GM13976 (cell line): ENCODE measurements around the gene CHIT1.

Experiments used
- DNase-seq: peaks from one replicate; pipeline ENCODE4 v3.0.0; 2012; ENCODE audit warnings: low spot score
- in situ Hi-C: fragments of 300-500 bp; cut with MboI; formaldehyde crosslinking; loops from one replicate; pipeline ENCODE4 v1.12.0; 2022; ENCODE audit warnings: low sequenced_read_pairs, mixed read lengths, inconsistent platforms; ENCODE audit not compliant: unreplicated experiment
- TF ChIP-seq, protein P1 (sequence below): IDR thresholded peaks from 2 replicates; pipeline ENCODE4 v1.5.1; 2012; ENCODE audit warnings: borderline replicate concordance, mild to moderate bottlenecking; ENCODE audit not compliant: insufficient read depth; ENCODE audit errors: extremely low read depth, missing control alignments, control extremely low read depth

CHIT1 gene

DNA sequence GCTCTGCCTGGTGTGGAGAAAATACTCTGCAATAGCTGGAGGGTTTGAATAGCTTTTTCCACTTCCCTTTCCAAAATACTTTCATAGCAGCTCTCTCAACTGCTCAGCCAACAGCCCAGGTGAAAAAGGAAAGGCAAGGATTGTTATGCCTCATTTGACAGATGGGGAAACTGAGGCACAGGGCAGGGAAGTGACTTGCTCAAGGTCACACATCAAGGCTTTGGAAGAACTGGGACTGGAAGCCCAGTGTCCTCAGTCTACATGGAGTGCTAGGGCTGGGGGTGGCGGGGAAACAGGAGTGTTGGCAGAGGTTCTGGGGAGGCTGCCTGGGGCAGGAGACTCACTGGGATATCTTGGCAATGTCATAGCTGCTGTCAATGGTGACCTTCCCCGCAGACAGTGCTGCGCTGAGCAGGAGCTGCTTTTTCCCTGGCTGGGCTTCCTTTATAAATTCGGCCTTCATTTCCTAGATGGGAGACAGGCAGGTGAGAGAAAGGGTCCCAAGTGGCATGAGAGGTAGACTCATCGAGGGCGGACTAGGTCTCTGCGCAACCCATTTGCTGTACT lies 47.0 kb downstream of the CHIT1 start:
- TF ChIP-seq, protein P1, sequence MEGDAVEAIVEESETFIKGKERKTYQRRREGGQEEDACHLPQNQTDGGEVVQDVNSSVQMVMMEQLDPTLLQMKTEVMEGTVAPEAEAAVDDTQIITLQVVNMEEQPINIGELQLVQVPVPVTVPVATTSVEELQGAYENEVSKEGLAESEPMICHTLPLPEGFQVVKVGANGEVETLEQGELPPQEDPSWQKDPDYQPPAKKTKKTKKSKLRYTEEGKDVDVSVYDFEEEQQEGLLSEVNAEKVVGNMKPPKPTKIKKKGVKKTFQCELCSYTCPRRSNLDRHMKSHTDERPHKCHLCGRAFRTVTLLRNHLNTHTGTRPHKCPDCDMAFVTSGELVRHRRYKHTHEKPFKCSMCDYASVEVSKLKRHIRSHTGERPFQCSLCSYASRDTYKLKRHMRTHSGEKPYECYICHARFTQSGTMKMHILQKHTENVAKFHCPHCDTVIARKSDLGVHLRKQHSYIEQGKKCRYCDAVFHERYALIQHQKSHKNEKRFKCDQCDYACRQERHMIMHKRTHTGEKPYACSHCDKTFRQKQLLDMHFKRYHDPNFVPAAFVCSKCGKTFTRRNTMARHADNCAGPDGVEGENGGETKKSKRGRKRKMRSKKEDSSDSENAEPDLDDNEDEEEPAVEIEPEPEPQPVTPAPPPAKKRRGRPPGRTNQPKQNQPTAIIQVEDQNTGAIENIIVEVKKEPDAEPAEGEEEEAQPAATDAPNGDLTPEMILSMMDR, result no peak
- DNase-seq, result no peak
- in situ Hi-C loops, result no loop called here

DNA sequence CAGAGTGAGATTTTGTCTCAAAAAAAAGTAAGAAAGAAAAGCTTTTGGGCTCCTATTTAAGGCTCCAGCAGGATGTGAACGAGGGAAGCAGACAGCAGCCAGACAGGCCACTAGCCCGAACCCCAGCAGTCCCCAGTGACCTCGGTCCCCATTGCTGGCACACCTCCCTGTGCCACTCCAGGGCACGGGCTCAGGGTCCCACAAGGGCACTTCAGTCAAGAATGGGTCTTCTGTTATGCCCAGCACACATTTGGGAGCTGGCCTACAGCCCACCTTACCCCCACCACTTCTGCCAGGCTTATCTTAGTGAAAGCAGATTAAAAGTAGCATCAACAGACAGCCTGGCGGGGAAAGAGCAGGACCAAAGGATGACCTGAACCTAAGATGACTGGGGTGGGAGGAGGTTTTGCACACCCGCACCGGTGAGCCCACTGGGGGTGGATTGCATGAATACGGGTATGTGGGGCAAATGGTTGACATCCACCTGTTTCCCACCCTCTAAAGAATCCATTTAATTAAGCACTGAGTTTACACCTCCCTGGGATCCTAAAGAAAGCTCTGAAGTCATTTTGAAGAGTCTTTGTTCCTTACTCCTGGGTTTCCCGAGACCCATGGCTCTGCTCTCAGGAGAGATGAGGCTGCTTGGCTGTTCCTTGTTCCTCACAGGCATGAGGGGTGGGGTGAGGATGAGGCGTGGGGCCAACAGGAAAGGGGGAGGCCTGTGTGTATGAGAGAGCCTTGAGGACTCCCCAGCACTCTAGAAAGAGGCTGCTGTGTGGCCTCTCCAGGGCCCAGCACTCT lies 47.7 kb downstream of the CHIT1 start:
- TF ChIP-seq, protein P1, result no peak
- in situ Hi-C loops, result no loop called here
- no peak for DNase-seq

DNA sequence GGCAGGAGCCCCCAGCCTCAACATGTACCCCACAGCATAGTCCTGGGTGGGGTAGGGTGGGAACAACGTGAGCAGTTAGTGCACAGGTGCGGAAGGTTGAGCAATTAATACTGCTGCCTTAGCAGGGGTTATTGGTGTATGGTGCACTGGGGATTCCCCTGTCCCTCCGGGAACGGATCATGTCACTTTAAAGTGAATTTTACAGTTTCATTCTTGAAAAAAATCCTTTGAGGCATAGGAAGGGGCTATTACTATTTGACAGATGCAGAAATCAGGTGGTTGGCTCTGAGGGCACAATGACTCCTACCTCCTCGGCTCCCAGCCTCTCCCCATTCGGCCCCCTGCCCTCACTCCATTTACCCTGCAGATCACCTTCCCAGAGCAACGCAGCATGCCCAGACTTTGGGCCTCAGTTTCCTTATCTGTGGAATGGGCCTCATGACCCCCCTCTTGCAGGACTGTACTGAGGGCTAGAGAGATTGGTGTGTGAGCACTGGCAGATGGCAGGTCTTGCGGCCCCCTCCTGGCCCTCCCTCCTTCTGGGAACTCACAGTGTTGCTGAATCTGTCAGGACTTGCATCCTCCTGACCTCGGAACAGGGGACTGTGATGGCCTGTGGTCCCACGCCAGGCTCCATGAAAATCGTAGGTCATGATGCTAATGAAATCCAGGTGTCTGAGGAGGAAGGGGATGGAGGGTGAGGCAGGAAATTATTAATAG lies 48.7 kb downstream of the CHIT1 start:
- in situ Hi-C loops, result no loop called here
- TF ChIP-seq, protein P1, result no peak
- no peak for DNase-seq

DNA sequence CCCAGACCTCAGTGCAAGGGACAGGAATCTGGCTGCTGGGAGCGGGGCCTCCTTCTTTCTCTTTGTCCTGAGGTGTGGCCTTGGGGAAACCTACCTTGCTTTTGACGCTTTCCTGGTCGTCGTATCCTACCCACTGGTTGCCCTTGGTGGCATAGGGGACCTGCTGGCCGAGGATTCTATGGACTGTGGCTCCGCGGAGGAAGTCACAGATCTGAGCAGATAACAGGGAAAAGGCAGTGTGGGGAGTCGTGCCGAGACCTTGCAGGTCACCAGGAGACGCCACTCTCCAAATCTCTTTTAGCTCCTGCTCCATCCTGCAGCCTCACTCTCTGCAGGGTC lies 49.8 kb downstream of the CHIT1 start:
- TF ChIP-seq, protein P1, result no peak
- in situ Hi-C loops, result no loop called here
- DNase-seq, result no peak

DNA sequence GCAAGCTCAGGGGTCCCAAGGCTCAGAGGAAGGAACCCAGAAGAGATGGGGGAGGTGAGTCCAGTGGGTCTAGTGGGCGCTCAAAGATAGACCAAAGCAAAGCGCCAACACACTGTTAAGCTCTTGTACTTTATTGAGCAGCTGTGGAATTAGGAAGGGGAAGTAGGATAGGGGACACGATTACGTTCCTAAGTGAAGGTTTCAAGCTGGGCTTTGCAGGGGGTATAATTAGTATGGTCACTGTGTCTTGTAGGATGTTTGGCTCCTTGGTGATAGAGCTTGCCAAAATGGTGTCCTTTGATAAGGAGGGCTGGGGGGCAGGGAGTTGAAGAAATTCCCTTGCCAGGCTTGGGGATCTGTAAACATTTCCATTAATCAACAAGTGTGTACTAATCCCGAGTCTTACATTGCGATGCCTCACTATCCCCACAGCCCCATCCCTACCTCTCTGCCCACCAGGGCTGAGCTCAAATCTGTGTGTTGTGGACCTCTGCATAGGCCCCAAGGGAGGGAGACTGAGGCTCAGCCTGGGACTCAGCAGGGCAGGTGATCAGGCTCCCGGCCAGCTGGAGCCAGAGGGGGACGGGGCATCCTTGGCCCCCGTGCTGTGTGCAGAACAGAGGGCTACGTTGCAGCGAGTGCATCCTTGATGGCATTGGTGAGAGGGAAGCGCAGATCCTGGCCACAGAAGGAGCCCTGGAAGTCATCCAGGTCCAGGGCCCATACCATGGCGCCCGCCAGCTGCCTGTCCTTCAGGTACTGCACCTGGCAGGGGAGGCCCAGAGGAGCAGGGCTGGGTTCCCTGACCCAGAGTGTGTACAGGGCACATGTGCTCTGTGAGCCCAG lies 50.4 kb downstream of the CHIT1 start:
- in situ Hi-C loops, result no loop called here
- DNase-seq, result no peak
- TF ChIP-seq, protein P1, result no peak

DNA sequence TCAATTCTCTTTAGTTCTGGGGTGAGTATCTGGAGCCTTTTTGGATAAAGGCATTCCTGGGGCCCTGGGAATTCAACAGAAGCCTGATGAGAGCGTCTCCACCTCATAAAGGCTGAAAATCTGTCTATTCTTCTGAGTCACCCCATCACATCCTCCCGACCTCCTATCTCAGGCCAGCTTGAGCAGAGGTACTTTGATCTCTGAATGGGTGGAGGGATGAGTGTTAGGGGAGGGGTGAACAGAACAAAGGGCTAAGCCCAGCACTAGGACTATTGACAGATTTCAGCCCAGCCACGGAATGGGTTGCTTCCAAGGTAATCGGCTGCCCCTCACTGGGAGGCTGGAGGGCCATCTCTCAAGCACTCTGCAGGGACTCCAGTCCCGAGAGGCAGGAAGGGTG lies 51.4 kb downstream of the CHIT1 start:
- in situ Hi-C loops, result no loop called here
- TF ChIP-seq, protein P1, result no peak
- no peak for DNase-seq
